ENCODE data around the gene TRPV5.

The TRPV5 gene

GRCh38 chr7:142910481-142910880, 23.1 kb downstream of the TRPV5 start:
- Mint-ChIP-seq H3K36me3 (no peaks in the 10 kb centered on the region), H3K27me3 (peaks cover 33% of the 10 kb centered on the region), H3K27ac (no peak overlapping the region), H3K4me1 (no peaks in the 10 kb centered on the region), H3K4me3 (no peak overlapping the region), H3K9me3 (no peaks in the 10 kb centered on the region)
- DNase-seq = no peak
- CTCF ChIA-PET = interaction anchor here (1.0 kb wide), 2 partner anchors 10 to 31 kb away, joined by 3 read pairs; no protein-coding TSS in a partner anchor

DNA sequence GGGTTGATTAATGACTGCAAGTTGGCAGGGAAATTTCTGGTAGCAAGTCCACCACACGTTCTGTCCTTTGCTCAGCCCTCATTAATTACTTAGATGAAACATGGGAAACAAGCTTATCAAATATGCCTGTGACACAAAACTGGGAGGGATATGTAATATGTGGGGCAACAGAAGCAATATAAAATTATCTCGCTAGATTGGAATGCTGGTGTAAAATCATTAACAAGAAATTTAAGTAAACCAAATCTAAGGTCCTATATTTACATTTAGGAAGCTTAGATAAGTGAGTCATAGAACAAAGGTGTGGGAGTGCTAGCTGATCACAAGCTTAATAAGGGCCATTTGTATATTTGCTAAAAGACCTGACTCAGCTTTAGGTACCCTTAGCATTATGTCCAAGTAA, 23.5 kb downstream of the TRPV5 start:
- Mint-ChIP-seq H3K4me1 (no peaks in the 10 kb centered on the region), H3K27me3 (peaks cover 31% of the 10 kb centered on the region), H3K27ac (no peak overlapping the region), H3K9me3 (no peaks in the 10 kb centered on the region), H3K4me3 (no peak overlapping the region), H3K36me3 (no peaks in the 10 kb centered on the region)
- CTCF ChIA-PET = interaction anchor here (1.0 kb wide), 2 partner anchors 10 to 31 kb away, joined by 3 read pairs; no protein-coding TSS in a partner anchor
- no peak for DNase-seq

- Mint-ChIP-seq H3K27ac (no peak overlapping the region), H3K36me3 (no peaks in the 10 kb centered on the region), H3K27me3 (peaks cover 24% of the 10 kb centered on the region), H3K4me1 (no peaks in the 10 kb centered on the region), H3K4me3 (no peak overlapping the region), H3K9me3 (no peaks in the 10 kb centered on the region)
- no peak for DNase-seq
- CTCF ChIA-PET = interaction anchor here (1.0 kb wide), 2 partner anchors 9 to 30 kb away, joined by 3 read pairs; no protein-coding TSS in a partner anchor
These were observed 24.3 kb downstream of the TRPV5 start for GRCh38 chr7:142908921-142909890.

DNA sequence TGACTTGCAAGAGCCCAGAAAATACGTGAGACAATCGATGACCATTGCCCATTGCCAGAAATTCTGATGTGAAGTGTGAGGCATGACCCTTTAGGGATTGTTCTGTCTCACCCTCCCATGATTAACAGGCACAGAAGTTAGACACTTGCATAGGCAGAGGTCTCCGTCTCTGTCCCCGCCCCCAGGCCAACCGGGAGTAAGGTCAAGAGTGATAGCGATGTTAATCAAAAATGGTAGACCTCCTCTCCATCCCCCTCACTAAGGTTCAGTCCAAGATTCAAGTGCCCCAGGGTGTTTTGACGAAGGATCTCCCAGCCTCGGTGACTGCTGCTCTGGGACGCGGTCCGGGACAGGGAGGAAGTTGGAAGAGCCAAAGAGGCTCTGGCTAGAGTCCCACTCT, 25.3 kb downstream of the TRPV5 start:
- DNase-seq = no peak
- Mint-ChIP-seq H3K27ac (no peak overlapping the region), H3K36me3 (no peaks in the 10 kb centered on the region), H3K4me1 (no peaks in the 10 kb centered on the region), H3K4me3 (no peak overlapping the region), H3K27me3 (peaks cover 17% of the 10 kb centered on the region), H3K9me3 (no peaks in the 10 kb centered on the region)
- CTCF ChIA-PET = no interaction called here

- Mint-ChIP-seq H3K9me3 (no peaks in the 10 kb centered on the region), H3K27me3 (peaks cover 12% of the 10 kb centered on the region), H3K27ac (no peak overlapping the region), H3K4me3 (no peak overlapping the region), H3K4me1 (no peaks in the 10 kb centered on the region), H3K36me3 (no peaks in the 10 kb centered on the region)
- CTCF ChIA-PET = interaction anchor here (1.2 kb wide), 1 partner anchor 25 kb away, joined by 3 read pairs; no protein-coding TSS in a partner anchor
- no peak for DNase-seq
These were observed 26.9 kb downstream of the TRPV5 start for GRCh38 chr7:142906643-142907042.

- no peaks in the 10 kb centered on the region for H3K36me3 Mint-ChIP-seq
- peaks cover 14% of the 10 kb centered on the region for H3K27me3 Mint-ChIP-seq
- H3K27ac Mint-ChIP-seq = no peak overlapping the region
- no peaks in the 10 kb centered on the region for H3K4me1 Mint-ChIP-seq
- no peak overlapping the region for H3K4me3 Mint-ChIP-seq
- no peaks in the 10 kb centered on the region for H3K9me3 Mint-ChIP-seq
- CTCF ChIA-PET = interaction anchor here (1.2 kb wide), 1 partner anchor 24 kb away, joined by 3 read pairs; no protein-coding TSS in a partner anchor
- DNase-seq = no peak
These were observed 27.8 kb downstream of the TRPV5 start for GRCh38 chr7:142905759-142906158.

DNA sequence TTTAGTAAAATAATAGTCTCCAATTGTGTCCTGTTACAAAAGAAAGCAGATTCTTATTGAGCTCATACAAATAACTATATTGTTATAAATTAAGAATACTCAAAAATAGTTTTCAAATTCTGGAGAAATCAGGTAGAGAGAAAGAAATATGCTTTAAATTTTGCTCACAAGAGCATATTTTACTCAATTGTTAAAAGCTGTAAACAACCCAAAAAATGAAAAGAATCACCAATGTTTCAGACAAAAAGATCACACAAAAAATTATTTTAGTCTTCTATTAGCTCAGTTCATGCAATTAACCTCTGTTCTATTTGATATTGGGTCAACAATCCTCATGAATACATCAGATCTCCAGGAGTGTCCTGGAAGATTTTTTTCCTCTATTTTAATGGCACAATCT, 29.4 kb downstream of the TRPV5 start:
- Mint-ChIP-seq H3K9me3 (no peaks in the 10 kb centered on the region), H3K4me3 (no peak overlapping the region), H3K27ac (no peak overlapping the region), H3K27me3 (peaks cover 14% of the 10 kb centered on the region), H3K36me3 (no peaks in the 10 kb centered on the region), H3K4me1 (no peaks in the 10 kb centered on the region)
- CTCF ChIA-PET = no interaction called here
- DNase-seq = no peak

DNA sequence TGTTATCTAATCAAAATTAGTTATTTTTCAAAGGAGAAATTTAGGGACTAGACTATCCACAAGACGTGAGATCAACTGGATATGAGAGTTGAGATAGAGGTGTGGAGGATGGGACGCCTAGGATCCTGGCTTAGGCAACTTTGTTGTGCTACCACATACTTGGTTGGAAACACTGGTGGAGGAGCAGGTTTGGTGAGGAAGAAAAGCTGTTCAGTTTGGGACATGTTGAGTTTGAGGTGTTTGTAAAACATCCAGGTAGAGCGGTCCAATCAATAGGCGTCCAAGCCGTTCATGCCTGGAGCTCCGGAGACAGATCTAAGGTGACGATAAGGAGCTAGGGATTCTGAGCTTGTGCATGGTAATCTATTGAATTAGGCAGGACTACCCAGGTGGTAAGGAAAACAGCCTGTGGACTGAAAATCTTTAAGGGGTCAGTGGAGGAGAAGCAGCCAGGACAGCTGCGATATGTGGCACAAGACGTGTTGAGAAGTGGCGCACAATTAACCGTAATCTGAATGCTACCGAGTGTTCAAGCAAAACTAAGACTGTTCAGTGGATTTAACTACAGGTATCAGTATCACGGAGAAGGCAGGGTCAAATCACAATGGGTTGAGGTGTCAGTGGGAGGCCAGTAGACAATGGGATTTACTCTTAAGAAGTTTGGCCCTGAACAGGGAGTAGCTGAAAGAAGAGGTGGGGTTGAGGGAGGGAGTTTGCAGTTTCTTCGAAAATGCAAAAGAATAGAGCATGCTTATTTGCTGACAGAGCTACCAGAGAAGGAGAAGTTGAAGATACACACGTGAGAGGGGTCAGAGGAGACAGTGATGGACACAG, 31.9 kb downstream of the TRPV5 start:
- CTCF ChIA-PET = interaction anchor here (1.6 kb wide), 1 partner anchor 21 kb away, joined by 3 read pairs; no protein-coding TSS in a partner anchor
- Mint-ChIP-seq H3K4me3 (no peak overlapping the region), H3K9me3 (no peaks in the 10 kb centered on the region), H3K27me3 (peaks cover 30% of the 10 kb centered on the region), H3K27ac (no peak overlapping the region), H3K36me3 (no peaks in the 10 kb centered on the region), H3K4me1 (no peaks in the 10 kb centered on the region)
- DNase-seq = no peak

- no peaks in the 10 kb centered on the region for H3K9me3 Mint-ChIP-seq
These were observed 33.9 kb downstream of the TRPV5 start for GRCh38 chr7:142899661-142900060.

GRCh38 chr7:142898377-142899170, 35.0 kb downstream of the TRPV5 start:
- Mint-ChIP-seq H3K9me3 (no peaks in the 10 kb centered on the region), H3K4me1 (no peaks in the 10 kb centered on the region), H3K27me3 (peaks cover 48% of the 10 kb centered on the region), H3K4me3 (no peak overlapping the region), H3K27ac (no peak overlapping the region), H3K36me3 (no peaks in the 10 kb centered on the region)
- CTCF ChIA-PET = interaction anchor here (1.5 kb wide), 1 partner anchor 16 kb away, joined by 5 read pairs; no protein-coding TSS in a partner anchor
- DNase-seq = no peak

More at GRCh38 chr7:142899661-142900060, 33.9 kb downstream of the TRPV5 start:
- no peak for DNase-seq
- Mint-ChIP-seq H3K4me1 (no peaks in the 10 kb centered on the region), H3K36me3 (no peaks in the 10 kb centered on the region), H3K27me3 (peaks cover 41% of the 10 kb centered on the region), H3K27ac (no peak overlapping the region), H3K4me3 (no peak overlapping the region)
- CTCF ChIA-PET = interaction anchor here (1.2 kb wide), 1 partner anchor 10 kb away, joined by 3 read pairs; no protein-coding TSS in a partner anchor

- no peak overlapping the region for H3K4me3 Mint-ChIP-seq
- H3K4me1 Mint-ChIP-seq = no peaks in the 10 kb centered on the region
- H3K27me3 Mint-ChIP-seq = peaks cover 48% of the 10 kb centered on the region
- H3K27ac Mint-ChIP-seq = no peak overlapping the region
- no peaks in the 10 kb centered on the region for H3K9me3 Mint-ChIP-seq
- no peak for DNase-seq
- no peaks in the 10 kb centered on the region for H3K36me3 Mint-ChIP-seq
- CTCF ChIA-PET = interaction anchor here (1.5 kb wide), 1 partner anchor 15 kb away, joined by 5 read pairs; no protein-coding TSS in a partner anchor
These were observed 35.9 kb downstream of the TRPV5 start for GRCh38 chr7:142897691-142898090.

- Mint-ChIP-seq H3K9me3 (no peaks in the 10 kb centered on the region), H3K27me3 (peaks cover 53% of the 10 kb centered on the region), H3K4me1 (no peaks in the 10 kb centered on the region), H3K27ac (no peak overlapping the region), H3K4me3 (no peak overlapping the region), H3K36me3 (no peaks in the 10 kb centered on the region)
- DNase-seq = no peak
- CTCF ChIA-PET = no interaction called here
These were observed 36.7 kb downstream of the TRPV5 start for GRCh38 chr7:142896741-142897379.

DNA sequence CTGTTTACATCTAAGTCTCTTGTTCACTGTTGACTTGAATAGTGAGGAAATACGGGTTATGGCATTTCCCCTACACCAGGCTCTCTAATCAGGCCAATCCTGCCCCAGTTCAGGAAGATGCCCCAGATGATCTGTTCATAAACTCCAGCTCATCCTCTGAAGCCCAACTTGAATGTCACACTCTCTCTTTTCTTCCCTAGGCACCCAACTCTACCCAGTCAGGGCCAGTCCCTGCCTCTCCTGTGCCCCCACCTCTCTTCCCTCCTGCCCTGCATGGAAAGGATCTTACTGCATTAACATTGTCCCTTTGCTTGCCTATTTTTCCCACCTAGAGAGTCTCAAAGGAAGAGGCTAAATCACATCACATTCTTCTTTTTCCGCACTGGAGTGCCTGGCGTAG, 37.4 kb downstream of the TRPV5 start:
- Mint-ChIP-seq H3K4me1 (no peaks in the 10 kb centered on the region), H3K4me3 (no peak overlapping the region), H3K27me3 (peaks cover 50% of the 10 kb centered on the region), H3K27ac (no peak overlapping the region), H3K9me3 (no peaks in the 10 kb centered on the region), H3K36me3 (no peaks in the 10 kb centered on the region)
- DNase-seq = no peak
- CTCF ChIA-PET = interaction anchor here (2.2 kb wide), 1 partner anchor 15 kb away, joined by 6 read pairs; no protein-coding TSS in a partner anchor
